Stomach (tissue), 4 donors: ENCODE results near the gene C1QL3.

Experiments
- EP300 ChIP-seq: sonication (generic); formaldehyde crosslinking; IDR thresholded peaks from one replicate; pipeline ENCODE4 v1.6.1; 2017; ENCODE audit warnings: antibody characterized with exemption
- POLR2A ChIP-seq, 4 donors: fragments of 450-650 bp; IDR thresholded peaks; one replicate each; pipeline ENCODE4 v1.6.1; 2016; ENCODE audit warnings: antibody characterized with exemption in 4 of 4, control low read depth in 2 of 4, mild to moderate bottlenecking in 1 of 4, moderate library complexity in 1 of 4
- POLR2AphosphoS5 ChIP-seq, 3 donors: sonication (generic); formaldehyde crosslinking; IDR thresholded peaks; one replicate each; pipeline ENCODE4 v1.6.1; 2016; ENCODE audit warnings: antibody characterized with exemption in 3 of 3

DNA sequence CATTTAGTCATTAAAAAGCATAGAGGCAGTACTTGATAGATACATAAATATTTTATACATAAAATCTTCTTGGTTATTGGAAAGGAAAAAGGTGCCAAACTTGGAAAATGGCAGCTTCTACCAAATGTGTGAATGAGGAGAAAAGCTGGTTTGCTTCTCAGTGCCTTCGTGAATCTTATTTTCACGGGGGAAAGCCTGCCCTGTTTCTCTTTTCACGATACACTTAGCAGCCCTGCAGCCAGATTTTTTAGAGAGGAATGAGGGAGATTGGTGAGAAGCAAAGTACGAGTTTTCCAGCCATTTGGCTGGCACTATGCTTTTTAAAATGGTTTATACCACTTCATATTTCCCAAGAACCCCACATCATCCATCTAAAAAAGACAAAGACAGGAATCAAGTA, 22.9 kb upstream of the C1QL3 start:
- TF ChIP-seq POLR2A (IDR thresholded peaks at IDR 0.05) = no peak
- no peak for TF ChIP-seq POLR2AphosphoS5 (IDR thresholded peaks at IDR 0.05)
- TF ChIP-seq EP300 = no peak
